Measurements from ENCODE around the gene RAB7A.

DNA sequence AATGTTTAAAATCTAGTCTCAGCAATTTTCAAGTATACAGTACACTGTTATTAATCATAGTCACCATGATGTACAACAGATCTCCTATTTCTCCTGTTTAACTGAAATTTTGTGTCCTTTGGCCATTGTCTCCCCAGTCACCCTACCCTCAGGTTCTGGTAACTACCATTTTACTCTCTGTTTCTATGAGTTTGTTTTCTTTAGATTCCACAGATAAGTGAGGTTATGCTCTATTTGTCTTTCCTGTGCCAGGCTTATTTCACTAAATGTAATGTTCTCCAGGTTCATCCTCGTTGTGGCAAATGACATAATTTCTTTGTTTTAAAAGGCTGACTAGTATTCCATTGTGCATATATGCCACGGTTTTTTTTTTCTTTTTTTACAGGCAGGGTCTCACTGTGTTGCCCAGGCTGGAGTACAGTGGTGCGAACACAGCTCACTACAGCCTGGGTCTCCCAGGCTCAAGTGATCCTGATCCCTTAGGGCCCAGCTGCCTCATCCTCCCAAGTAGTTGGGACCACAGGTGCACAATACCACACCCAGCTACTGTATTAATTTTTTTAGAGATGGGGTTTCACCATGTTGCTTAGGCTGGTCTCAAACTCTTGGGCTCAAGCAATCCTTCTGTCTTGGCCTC is 50.0 kb downstream of the RAB7A start:
- TF ChIP-seq, protein P1, sequence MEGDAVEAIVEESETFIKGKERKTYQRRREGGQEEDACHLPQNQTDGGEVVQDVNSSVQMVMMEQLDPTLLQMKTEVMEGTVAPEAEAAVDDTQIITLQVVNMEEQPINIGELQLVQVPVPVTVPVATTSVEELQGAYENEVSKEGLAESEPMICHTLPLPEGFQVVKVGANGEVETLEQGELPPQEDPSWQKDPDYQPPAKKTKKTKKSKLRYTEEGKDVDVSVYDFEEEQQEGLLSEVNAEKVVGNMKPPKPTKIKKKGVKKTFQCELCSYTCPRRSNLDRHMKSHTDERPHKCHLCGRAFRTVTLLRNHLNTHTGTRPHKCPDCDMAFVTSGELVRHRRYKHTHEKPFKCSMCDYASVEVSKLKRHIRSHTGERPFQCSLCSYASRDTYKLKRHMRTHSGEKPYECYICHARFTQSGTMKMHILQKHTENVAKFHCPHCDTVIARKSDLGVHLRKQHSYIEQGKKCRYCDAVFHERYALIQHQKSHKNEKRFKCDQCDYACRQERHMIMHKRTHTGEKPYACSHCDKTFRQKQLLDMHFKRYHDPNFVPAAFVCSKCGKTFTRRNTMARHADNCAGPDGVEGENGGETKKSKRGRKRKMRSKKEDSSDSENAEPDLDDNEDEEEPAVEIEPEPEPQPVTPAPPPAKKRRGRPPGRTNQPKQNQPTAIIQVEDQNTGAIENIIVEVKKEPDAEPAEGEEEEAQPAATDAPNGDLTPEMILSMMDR (IDR thresholded peaks at IDR 0.05; ENCODE audit: insufficient read depth, low read length), result no peak
- TF ChIP-seq GABPA (IDR thresholded peaks at IDR 0.05; ENCODE audit: low read depth) (no peak), POLR2AphosphoS5 (IDR thresholded peaks at IDR 0.05; ENCODE audit: low read depth) (no peak)
